Stomach (tissue), 4 donors: ENCODE results near the gene SH3BGRL.

Experiments used
- CTCF ChIP-seq, 7 experiments: fragments of 450-650 bp in 4 of 7; fragments of 200-600 bp in 3 of 7; sonication (generic) in 3 of 7; IDR thresholded peaks; one replicate each; pipeline ENCODE4 v1.5.1; 2016 to 2019; ENCODE audit warnings: antibody characterized with exemption in 7 of 7, control low read depth in 2 of 7, mild to moderate bottlenecking in 1 of 7
- EP300 ChIP-seq: sonication (generic); formaldehyde crosslinking; IDR thresholded peaks from one replicate; pipeline ENCODE4 v1.6.1; 2017; ENCODE audit warnings: antibody characterized with exemption
- POLR2A ChIP-seq, 4 donors: fragments of 450-650 bp; IDR thresholded peaks; one replicate each; pipeline ENCODE4 v1.6.1; 2016; ENCODE audit warnings: antibody characterized with exemption in 4 of 4, control low read depth in 2 of 4, mild to moderate bottlenecking in 1 of 4, moderate library complexity in 1 of 4
- POLR2AphosphoS5 ChIP-seq, 3 donors: sonication (generic); formaldehyde crosslinking; IDR thresholded peaks; one replicate each; pipeline ENCODE4 v1.6.1; 2016; ENCODE audit warnings: antibody characterized with exemption in 3 of 3

GRCh38 chrX:81286608-81287007 lies 84.7 kb downstream of the SH3BGRL start:
- TF ChIP-seq CTCF (IDR thresholded peaks at IDR 0.05), result no peak
- no peak for TF ChIP-seq POLR2A (IDR thresholded peaks at IDR 0.05)
- TF ChIP-seq POLR2AphosphoS5 (IDR thresholded peaks at IDR 0.05), result no peak
- no peak for TF ChIP-seq EP300
